ENCODE measurements around the gene BRCA1. TPM values are rescaled to one million over a fixed set of nuclear protein-coding genes. Genes with fewer than 3 reads are reported as not detected.

BRCA1 gene
- total RNA-seq, 3 donors from 2014 or later = 29.5 to 37.4 (median 36.5) TPM

DNA sequence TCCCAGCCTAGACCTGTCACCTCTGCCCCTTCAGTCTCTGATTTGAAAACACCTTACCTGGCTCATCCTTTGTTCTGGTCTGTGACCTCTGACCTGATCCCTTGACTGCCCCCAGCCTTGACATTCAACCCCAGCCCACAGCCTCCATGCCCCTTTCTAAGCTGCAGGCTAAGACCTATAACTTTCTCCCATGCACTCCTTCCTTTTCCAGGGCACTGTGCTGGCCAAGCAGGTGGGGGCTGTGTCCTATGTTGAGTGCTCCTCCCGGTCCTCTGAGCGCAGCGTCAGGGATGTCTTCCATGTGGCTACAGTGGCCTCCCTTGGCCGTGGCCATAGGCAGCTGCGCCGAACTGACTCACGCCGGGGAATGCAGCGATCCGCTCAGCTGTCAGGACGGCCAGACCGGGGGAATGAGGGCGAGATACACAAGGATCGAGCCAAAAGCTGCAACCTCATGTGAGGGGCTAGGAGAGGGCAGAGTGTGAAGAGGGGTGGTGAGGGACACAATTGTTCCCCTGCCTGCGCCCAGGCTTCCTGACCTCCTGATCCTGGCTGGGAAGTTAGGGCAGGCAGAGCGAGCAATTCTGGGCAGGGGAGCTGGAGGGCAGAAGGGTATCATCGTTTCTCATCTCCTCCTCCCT is 96.8 kb downstream of the BRCA1 start:
- H3K4me3 Mint-ChIP-seq = no peak overlapping the region
- H3K9me3 Mint-ChIP-seq = no peaks in the 10 kb centered on the region
- DNase-seq (no peak), ATAC-seq (no peak)
- H3K36me3 Mint-ChIP-seq (ENCODE audit: insufficient read depth) = no peaks in the 10 kb centered on the region
- no peaks in the 10 kb centered on the region for H3K27me3 Mint-ChIP-seq (ENCODE audit: low read depth)
- H3K4me1 Mint-ChIP-seq (ENCODE audit: low read depth) = peaks cover 8% of the 10 kb centered on the region

DNA sequence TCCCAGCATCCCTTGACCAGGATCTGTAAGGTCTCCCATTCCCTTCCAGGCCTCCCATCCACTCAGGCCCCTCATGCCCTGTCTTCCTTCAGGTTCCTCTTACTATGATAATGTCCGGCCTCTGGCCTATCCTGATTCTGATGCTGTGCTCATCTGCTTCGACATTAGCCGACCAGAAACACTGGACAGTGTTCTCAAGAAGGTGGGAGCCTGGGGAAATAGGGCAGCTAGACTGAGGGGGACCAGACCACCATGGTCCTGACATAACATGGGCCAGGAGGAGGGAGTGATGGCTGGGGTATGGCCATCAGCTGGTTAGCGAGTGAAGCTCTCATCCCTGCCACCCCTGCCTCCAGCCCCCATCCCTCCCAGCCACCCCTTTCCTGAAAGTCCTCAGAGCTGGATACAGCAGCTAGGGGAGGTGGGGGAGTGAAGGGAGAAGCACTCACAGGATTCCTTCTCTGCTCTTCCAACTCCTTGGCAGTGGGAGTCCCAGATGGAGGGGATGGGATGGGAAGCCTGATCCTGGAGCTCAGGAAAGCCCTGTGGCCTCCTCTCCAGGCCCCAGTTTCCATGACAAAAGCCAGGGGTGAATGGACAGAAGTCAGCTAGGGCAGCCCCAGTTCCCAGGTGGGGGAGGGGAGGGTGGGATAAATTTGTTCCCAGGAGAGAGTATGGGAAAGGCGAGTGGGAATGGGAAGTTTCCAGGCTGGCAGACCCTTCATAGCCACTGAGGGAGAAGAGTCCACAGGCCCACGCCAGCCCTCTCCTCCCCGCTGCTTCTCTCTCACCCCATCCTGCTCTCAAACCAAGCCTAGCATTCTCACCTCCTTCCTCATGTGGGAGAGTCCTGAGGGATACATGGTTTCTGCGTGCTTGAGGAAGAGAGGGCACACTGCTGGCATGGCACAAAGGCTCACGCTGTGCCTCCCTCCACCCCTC is 97.8 kb downstream of the BRCA1 start:
- Mint-ChIP-seq H3K27me3 (ENCODE audit: low read depth) (no peaks in the 10 kb centered on the region), H3K4me3 (no peak overlapping the region), H3K36me3 (ENCODE audit: insufficient read depth) (no peaks in the 10 kb centered on the region), H3K4me1 (ENCODE audit: low read depth) (peaks cover 8% of the 10 kb centered on the region), H3K9me3 (no peaks in the 10 kb centered on the region)
- DNase-seq (no peak), ATAC-seq (no peak)

- Mint-ChIP-seq H3K9me3 (no peaks in the 10 kb centered on the region), H3K36me3 (ENCODE audit: insufficient read depth) (no peaks in the 10 kb centered on the region), H3K4me1 (ENCODE audit: low read depth) (peaks cover 9% of the 10 kb centered on the region), H3K27me3 (ENCODE audit: low read depth) (no peaks in the 10 kb centered on the region), H3K4me3 (peak overlapping the region; percentile 57)
- ATAC-seq (no peak), DNase-seq (no peak)
Observed at GRCh38 chr17:43026595-43026994, 98.6 kb downstream of the BRCA1 start.

DNA sequence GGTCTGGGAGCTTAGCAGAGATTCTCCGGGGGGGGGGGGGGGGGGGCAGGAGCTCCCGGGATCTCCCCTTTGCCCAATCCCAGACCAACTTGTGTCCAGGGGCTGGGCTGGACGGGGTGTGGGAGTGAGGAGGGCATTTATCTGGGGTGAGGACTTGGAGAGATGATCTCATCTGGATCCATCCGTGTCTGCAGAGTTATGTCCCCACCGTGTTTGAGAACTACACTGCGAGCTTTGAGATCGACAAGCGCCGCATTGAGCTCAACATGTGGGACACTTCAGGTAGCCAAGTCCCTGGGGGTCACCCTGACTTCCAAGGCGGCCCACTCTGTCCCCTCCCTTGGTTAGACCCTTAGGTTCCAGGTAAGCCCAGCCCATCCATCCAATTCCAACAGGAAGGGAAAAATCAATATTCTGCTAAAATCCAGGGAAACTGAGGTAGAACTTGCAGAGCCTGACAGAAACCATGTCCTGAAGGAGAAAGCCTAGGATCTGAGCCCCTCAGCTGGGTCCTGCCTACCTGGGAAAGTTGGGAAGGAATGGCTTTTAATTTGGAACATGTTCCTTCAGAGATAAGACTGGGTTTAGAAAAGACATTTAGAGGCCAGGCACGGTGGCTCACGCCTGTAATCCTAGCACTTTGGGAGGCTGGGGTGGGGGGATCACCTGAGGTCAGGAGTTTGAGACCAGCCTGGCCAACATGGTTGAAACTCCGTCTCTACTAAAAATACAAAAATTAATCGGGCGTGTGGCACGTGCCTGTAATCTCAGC is 99.2 kb downstream of the BRCA1 start:
- ATAC-seq = no peak
- peak overlapping the region; percentile 73 for H3K4me3 Mint-ChIP-seq

GRCh38 chr17:43025290-43025657 is 99.9 kb downstream of the BRCA1 start:
- ATAC-seq (no peak), DNase-seq (no peak)
- Mint-ChIP-seq H3K9me3 (no peaks in the 10 kb centered on the region), H3K27me3 (ENCODE audit: low read depth) (no peaks in the 10 kb centered on the region), H3K4me1 (ENCODE audit: low read depth) (peaks cover 16% of the 10 kb centered on the region), H3K36me3 (ENCODE audit: insufficient read depth) (no peaks in the 10 kb centered on the region), H3K4me3 (peak overlapping the region; percentile 73)

More for the DNA sequence above, 99.2 kb downstream of the BRCA1 start:
- no peak for DNase-seq
- no peaks in the 10 kb centered on the region for H3K36me3 Mint-ChIP-seq (ENCODE audit: insufficient read depth)
- no peaks in the 10 kb centered on the region for H3K9me3 Mint-ChIP-seq
- H3K27me3 Mint-ChIP-seq (ENCODE audit: low read depth) = no peaks in the 10 kb centered on the region
- H3K4me1 Mint-ChIP-seq (ENCODE audit: low read depth) = peaks cover 13% of the 10 kb centered on the region

- Mint-ChIP-seq H3K4me1 (ENCODE audit: low read depth) (peaks cover 22% of the 10 kb centered on the region), H3K27me3 (ENCODE audit: low read depth) (no peaks in the 10 kb centered on the region), H3K9me3 (no peaks in the 10 kb centered on the region), H3K36me3 (ENCODE audit: insufficient read depth) (no peaks in the 10 kb centered on the region), H3K4me3 (peak within 1 kb of the TSS; percentile 84)
- DNase-seq (peak; percentile 76), ATAC-seq (peak; percentile 57 to 60)
Observed at GRCh38 chr17:43024407-43025289, 100.5 kb downstream of the BRCA1 start, which contains the start of gene RND2. RND2 (plus strand) TSS chr17:43025231; CDS start chr17:43025348, 117 bp downstream.

- DNase-seq (peak; percentile 52), ATAC-seq (peak; percentile 70 to 72)
- Mint-ChIP-seq H3K4me3 (peak within 1 kb of the TSS; percentile 80), H3K4me1 (ENCODE audit: low read depth) (peaks cover 35% of the 10 kb centered on the region), H3K9me3 (no peaks in the 10 kb centered on the region), H3K27me3 (ENCODE audit: low read depth) (no peaks in the 10 kb centered on the region), H3K36me3 (ENCODE audit: insufficient read depth) (no peaks in the 10 kb centered on the region)
Observed at GRCh38 chr17:43021741-43022512, 103.2 kb downstream of the BRCA1 start, which contains the start of gene VAT1. VAT1 (minus strand) TSS chr17:43022385; CDS start chr17:43022322, 63 bp downstream.

GRCh38 chr17:43020789-43021740 is 104.1 kb downstream of the BRCA1 start:
- Mint-ChIP-seq H3K27me3 (ENCODE audit: low read depth) (no peaks in the 10 kb centered on the region), H3K4me1 (ENCODE audit: low read depth) (peaks cover 35% of the 10 kb centered on the region), H3K9me3 (no peaks in the 10 kb centered on the region), H3K36me3 (ENCODE audit: insufficient read depth) (no peaks in the 10 kb centered on the region), H3K4me3 (peak overlapping the region; percentile 80)
- peak in 1 of 2 donors; percentile 1 for ATAC-seq
- DNase-seq = peak; percentile 32

DNA sequence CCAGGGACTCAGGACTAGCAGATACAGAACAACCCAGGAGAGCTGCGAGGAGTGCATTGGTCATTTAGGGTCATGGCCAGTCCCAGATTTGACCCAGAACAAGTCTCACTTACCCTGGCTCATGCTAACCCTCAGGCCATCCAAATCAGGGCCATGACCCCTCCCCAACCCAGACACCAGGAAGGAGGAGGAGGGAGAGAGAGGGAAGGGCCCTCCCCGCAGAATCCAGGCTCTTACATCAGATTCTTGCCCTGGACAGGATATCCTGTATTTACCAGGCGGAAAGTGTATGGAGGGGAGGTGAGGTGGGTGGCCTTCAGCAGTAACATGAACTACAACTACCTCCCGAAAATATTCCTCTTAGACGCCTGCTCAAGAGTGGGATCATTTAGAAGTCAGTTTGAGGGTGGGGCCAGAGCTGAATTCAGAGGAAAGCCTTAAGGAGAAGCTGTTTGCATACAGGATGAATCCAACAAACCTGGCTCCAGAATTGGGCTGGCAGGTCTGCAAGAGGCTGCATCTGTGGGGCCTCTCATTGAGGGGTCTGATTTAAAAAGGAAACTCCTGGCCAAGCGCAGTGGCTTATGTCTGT is 105.0 kb downstream of the BRCA1 start:
- Mint-ChIP-seq H3K4me3 (peak overlapping the region; percentile 46), H3K9me3 (no peaks in the 10 kb centered on the region), H3K27me3 (ENCODE audit: low read depth) (no peaks in the 10 kb centered on the region), H3K36me3 (ENCODE audit: insufficient read depth) (no peaks in the 10 kb centered on the region), H3K4me1 (ENCODE audit: low read depth) (peaks cover 35% of the 10 kb centered on the region)
- ATAC-seq = no peak
- DNase-seq = no peak

GRCh38 chr17:43019418-43019817 is 105.7 kb downstream of the BRCA1 start:
- peaks cover 2% of the 10 kb centered on the region for H3K36me3 Mint-ChIP-seq (ENCODE audit: insufficient read depth)
- DNase-seq (no peak), ATAC-seq (no peak)
- H3K9me3 Mint-ChIP-seq = no peaks in the 10 kb centered on the region
- no peaks in the 10 kb centered on the region for H3K27me3 Mint-ChIP-seq (ENCODE audit: low read depth)
- peaks cover 33% of the 10 kb centered on the region for H3K4me1 Mint-ChIP-seq (ENCODE audit: low read depth)
- H3K4me3 Mint-ChIP-seq = no peak overlapping the region

DNA sequence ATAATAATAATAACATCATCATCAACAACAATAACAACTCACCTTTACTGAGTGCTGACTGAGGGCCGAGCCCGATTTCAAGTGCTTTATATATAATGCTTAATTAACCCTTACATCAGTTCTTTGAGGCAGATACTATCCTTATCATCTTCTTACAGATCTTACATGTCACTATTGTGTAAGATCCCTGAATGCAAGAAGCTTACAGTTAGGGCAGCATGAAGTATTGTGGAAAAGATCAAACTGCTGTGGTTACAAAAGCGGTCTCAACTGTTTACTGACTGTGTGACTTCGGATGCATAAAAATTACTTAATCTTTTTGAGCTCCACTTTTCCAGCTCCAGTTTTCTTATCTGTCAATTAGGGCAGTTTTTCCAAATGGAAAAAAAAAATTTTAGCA is 106.2 kb downstream of the BRCA1 start:
- Mint-ChIP-seq H3K9me3 (no peaks in the 10 kb centered on the region), H3K4me3 (no peak overlapping the region), H3K27me3 (ENCODE audit: low read depth) (no peaks in the 10 kb centered on the region), H3K36me3 (ENCODE audit: insufficient read depth) (peaks cover 4% of the 10 kb centered on the region), H3K4me1 (ENCODE audit: low read depth) (peaks cover 29% of the 10 kb centered on the region)
- ATAC-seq (no peak), DNase-seq (no peak)
